SK-N-SH treated with all-trans-retinoic acid at 6 μM for 48 hours (cell line): ENCODE data around the gene COLGALT1.

Experiments
- ATAC-seq: fragments of 200-7000 bp; cut with Tn5 transposase; 3 replicates; pipeline ENCODE4 v1.9.1; 2020; ENCODE audit warnings: mild to moderate bottlenecking, moderate library complexity
- ARNTL ChIP-seq: fragments of 450-650 bp; formaldehyde crosslinking; IDR thresholded peaks from 2 replicates; pipeline ENCODE4 v1.5.0; 2020; ENCODE audit warnings: low read depth, mild to moderate bottlenecking, moderate library complexity, borderline replicate concordance
- CSDC2 ChIP-seq: fragments of 250-450 bp; sonication (Bioruptor Pico); IDR thresholded peaks from 2 replicates; pipeline ENCODE4 v1.5.0; 2020; ENCODE audit warnings: mild to moderate bottlenecking, moderate library complexity
- ESRRG ChIP-seq: fragments of 250-450 bp; sonication (Bioruptor Pico); IDR thresholded peaks from 2 replicates; pipeline ENCODE4 v1.6.1; 2021; ENCODE audit warnings: mild to moderate bottlenecking
- GLIS3 ChIP-seq: fragments of 250-450 bp; sonication (Bioruptor Pico); IDR thresholded peaks from 2 replicates; pipeline ENCODE4 v1.5.0; 2020; ENCODE audit warnings: mild to moderate bottlenecking, moderate library complexity
- ISL1 ChIP-seq: fragments of 250-450 bp; sonication (Bioruptor Pico); IDR thresholded peaks from 2 replicates; pipeline ENCODE4 v2.1.2; 2022; ENCODE audit warnings: mild to moderate bottlenecking, moderate library complexity
- OSR1 ChIP-seq: fragments of 250-450 bp; sonication (Bioruptor Pico); IDR thresholded peaks from 2 replicates; pipeline ENCODE4 v1.8.0; 2022; ENCODE audit warnings: moderate library complexity, mild to moderate bottlenecking, inconsistent platforms
- PPARA ChIP-seq: fragments of 250-450 bp; sonication (Bioruptor Pico); IDR thresholded peaks from 2 replicates; pipeline ENCODE4 v1.5.0; 2020; ENCODE audit warnings: mild to moderate bottlenecking, borderline replicate concordance
- RARB ChIP-seq: fragments of 250-450 bp; sonication (Bioruptor Pico); IDR thresholded peaks from 2 replicates; pipeline ENCODE4 v1.8.0; 2021; ENCODE audit warnings: mild to moderate bottlenecking, moderate library complexity
- SNAI2 ChIP-seq: fragments of 250-450 bp; sonication (Bioruptor Pico); IDR thresholded peaks from 2 replicates; pipeline ENCODE4 v1.5.0; 2020; ENCODE audit warnings: mild to moderate bottlenecking, moderate library complexity
- TCF4 ChIP-seq: fragments of 250-450 bp; sonication (Bioruptor Pico); IDR thresholded peaks from 2 replicates; pipeline ENCODE4 v1.8.0; 2021; ENCODE audit warnings: mild to moderate bottlenecking, moderate library complexity, borderline replicate concordance
- TOX ChIP-seq: fragments of 250-450 bp; sonication (Bioruptor Pico); IDR thresholded peaks from 2 replicates; pipeline ENCODE4 v1.8.0; 2021; ENCODE audit warnings: mild to moderate bottlenecking, moderate library complexity, borderline replicate concordance
- ZC3H10 ChIP-seq: fragments of 250-450 bp; sonication (Bioruptor Pico); IDR thresholded peaks from 2 replicates; pipeline ENCODE4 v1.5.1; 2021; ENCODE audit warnings: mild to moderate bottlenecking, moderate library complexity
- ZFP3 ChIP-seq: fragments of 250-450 bp; sonication (Bioruptor Pico); IDR thresholded peaks from 2 replicates; pipeline ENCODE4 v1.5.0; 2020; ENCODE audit warnings: mild to moderate bottlenecking, moderate library complexity
- ZFP30 ChIP-seq: fragments of 450-650 bp; formaldehyde crosslinking; IDR thresholded peaks from 2 replicates; pipeline ENCODE4 v1.5.0; 2022; ENCODE audit warnings: mild to moderate bottlenecking, moderate library complexity
- ZNF70 ChIP-seq: fragments of 450-650 bp; formaldehyde crosslinking; IDR thresholded peaks from 2 replicates; pipeline ENCODE4 v1.5.0; 2020; ENCODE audit warnings: mild to moderate bottlenecking, moderate library complexity
- TF ChIP-seq, protein P1 (sequence below): fragments of 250-450 bp; sonication (Bioruptor Pico); IDR thresholded peaks from 2 replicates; pipeline ENCODE4 v1.8.0; 2021; ENCODE audit warnings: low read depth, mild to moderate bottlenecking, moderate library complexity, borderline replicate concordance
- TF ChIP-seq, protein P2 (sequence below): fragments of 250-450 bp; sonication (Bioruptor Pico); IDR thresholded peaks from 2 replicates; pipeline ENCODE4 v1.5.0; 2020; ENCODE audit warnings: mild to moderate bottlenecking, moderate library complexity
- TF ChIP-seq, protein P3 (sequence below): fragments of 250-450 bp; sonication (Bioruptor Pico); IDR thresholded peaks from 2 replicates; pipeline ENCODE4 v1.5.1; 2020; ENCODE audit warnings: low read depth, mild to moderate bottlenecking, moderate library complexity
- TF ChIP-seq, protein P4 (sequence below): fragments of 250-450 bp; sonication (Bioruptor Pico); IDR thresholded peaks from 2 replicates; pipeline ENCODE4 v1.5.1; 2021; ENCODE audit warnings: mild to moderate bottlenecking, moderate library complexity
- TF ChIP-seq, protein P5 (sequence below): fragments of 250-450 bp; sonication (Bioruptor Pico); IDR thresholded peaks from 2 replicates; pipeline ENCODE4 v1.8.0; 2020; ENCODE audit warnings: mild to moderate bottlenecking, moderate library complexity, borderline replicate concordance

COLGALT1 gene

DNA sequence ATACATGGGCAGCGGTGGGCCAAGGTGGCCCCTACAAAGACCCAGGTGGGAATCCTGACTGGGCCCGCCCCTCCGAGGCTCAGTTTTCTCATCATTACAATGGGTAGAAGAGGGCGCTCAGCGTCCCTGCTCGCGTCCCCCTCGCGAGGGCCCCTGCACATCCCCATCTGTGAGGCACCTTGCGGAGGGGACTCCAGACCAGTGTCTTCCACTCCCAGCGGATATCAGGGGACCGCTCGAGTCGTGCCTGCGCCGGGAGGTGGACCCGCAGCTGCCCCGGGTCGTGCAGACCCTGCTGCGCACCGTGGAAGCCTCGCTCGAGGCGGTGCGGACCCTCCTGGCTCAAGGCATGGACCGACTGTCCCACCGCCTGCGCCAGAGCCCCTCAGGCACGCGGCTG lies 15.3 kb upstream of the COLGALT1 start:
- no peak for ATAC-seq
- TF ChIP-seq ZFP3 (CRISPR knock-in tag) = no peak
- TF ChIP-seq SNAI2 = no peak
- TF ChIP-seq ARNTL (CRISPR knock-in tag) = no peak
- TF ChIP-seq ZNF70 (CRISPR knock-in tag) = no peak

DNA sequence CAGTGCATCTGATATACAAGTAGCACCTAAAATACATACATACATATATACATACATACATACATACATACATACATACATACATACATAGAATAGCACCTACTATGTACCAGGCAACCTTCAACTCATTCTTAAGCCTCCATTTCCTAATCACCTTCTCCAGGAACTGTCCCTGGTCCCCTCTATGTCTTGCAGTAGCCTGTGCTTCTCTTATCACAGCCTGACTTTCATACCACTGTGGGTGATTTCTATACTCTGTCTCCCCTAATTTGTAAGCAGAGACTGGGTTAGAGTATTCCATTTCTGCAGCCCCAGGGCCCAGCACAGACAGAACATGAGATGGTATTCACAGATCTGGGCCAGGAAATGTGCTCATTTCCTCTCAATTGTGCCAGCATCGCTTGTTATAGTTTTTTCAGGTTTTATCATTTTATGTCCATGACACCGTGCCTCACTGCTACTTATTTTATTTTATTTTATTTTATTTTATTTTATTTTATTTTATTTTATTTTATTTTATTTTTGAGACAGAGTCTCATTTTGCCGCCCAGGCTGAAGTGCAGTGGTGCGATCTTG lies 14.2 kb upstream of the COLGALT1 start:
- no peak for TF ChIP-seq GLIS3
- no peak for TF ChIP-seq OSR1 (CRISPR knock-in tag)
- no peak for TF ChIP-seq ZC3H10
- TF ChIP-seq, protein P1, sequence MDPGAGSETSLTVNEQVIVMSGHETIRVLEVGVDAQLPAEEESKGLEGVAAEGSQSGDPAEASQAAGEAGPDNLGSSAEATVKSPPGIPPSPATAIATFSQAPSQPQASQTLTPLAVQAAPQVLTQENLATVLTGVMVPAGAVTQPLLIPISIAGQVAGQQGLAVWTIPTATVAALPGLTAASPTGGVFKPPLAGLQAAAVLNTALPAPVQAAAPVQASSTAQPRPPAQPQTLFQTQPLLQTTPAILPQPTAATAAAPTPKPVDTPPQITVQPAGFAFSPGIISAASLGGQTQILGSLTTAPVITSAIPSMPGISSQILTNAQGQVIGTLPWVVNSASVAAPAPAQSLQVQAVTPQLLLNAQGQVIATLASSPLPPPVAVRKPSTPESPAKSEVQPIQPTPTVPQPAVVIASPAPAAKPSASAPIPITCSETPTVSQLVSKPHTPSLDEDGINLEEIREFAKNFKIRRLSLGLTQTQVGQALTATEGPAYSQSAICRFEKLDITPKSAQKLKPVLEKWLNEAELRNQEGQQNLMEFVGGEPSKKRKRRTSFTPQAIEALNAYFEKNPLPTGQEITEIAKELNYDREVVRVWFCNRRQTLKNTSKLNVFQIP (CRISPR knock-in tag) = no peak
- TF ChIP-seq ARNTL (CRISPR knock-in tag) = no peak
- TF ChIP-seq RARB (CRISPR knock-in tag) = no peak
- no peak for TF ChIP-seq TCF4 (CRISPR knock-in tag)
- TF ChIP-seq, protein P2, sequence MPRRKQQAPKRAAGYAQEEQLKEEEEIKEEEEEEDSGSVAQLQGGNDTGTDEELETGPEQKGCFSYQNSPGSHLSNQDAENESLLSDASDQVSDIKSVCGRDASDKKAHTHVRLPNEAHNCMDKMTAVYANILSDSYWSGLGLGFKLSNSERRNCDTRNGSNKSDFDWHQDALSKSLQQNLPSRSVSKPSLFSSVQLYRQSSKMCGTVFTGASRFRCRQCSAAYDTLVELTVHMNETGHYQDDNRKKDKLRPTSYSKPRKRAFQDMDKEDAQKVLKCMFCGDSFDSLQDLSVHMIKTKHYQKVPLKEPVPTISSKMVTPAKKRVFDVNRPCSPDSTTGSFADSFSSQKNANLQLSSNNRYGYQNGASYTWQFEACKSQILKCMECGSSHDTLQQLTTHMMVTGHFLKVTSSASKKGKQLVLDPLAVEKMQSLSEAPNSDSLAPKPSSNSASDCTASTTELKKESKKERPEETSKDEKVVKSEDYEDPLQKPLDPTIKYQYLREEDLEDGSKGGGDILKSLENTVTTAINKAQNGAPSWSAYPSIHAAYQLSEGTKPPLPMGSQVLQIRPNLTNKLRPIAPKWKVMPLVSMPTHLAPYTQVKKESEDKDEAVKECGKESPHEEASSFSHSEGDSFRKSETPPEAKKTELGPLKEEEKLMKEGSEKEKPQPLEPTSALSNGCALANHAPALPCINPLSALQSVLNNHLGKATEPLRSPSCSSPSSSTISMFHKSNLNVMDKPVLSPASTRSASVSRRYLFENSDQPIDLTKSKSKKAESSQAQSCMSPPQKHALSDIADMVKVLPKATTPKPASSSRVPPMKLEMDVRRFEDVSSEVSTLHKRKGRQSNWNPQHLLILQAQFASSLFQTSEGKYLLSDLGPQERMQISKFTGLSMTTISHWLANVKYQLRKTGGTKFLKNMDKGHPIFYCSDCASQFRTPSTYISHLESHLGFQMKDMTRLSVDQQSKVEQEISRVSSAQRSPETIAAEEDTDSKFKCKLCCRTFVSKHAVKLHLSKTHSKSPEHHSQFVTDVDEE (CRISPR knock-in tag) = no peak
- no peak for TF ChIP-seq SNAI2
- no peak for ATAC-seq

DNA sequence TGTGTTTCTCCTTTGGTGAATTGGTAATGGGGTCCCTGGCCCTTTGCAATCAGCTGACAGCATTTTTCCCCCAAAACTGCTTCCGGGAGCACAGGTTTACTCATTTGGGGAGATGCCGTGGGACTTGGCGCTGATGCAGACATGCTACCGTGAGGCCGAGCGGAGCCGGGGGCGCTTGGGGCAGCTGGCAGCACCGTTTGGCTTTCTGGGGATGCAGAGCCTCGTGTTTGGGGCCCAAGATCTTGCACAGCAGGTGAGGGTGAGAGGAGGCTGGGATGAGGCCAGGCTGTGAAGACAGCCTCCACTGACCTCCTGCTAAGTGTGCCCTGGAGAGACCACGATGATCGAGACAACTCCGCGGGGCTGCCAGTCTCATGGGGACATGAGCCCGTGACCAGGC lies 13.4 kb upstream of the COLGALT1 start:
- ATAC-seq = no peak
- TF ChIP-seq RARB (CRISPR knock-in tag) = no peak
- TF ChIP-seq, protein P3, sequence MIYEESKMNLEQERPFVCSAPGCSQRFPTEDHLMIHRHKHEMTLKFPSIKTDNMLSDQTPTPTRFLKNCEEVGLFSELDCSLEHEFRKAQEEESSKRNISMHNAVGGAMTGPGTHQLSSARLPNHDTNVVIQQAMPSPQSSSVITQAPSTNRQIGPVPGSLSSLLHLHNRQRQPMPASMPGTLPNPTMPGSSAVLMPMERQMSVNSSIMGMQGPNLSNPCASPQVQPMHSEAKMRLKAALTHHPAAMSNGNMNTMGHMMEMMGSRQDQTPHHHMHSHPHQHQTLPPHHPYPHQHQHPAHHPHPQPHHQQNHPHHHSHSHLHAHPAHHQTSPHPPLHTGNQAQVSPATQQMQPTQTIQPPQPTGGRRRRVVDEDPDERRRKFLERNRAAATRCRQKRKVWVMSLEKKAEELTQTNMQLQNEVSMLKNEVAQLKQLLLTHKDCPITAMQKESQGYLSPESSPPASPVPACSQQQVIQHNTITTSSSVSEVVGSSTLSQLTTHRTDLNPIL (CRISPR knock-in tag) = no peak
- no peak for TF ChIP-seq PPARA

DNA sequence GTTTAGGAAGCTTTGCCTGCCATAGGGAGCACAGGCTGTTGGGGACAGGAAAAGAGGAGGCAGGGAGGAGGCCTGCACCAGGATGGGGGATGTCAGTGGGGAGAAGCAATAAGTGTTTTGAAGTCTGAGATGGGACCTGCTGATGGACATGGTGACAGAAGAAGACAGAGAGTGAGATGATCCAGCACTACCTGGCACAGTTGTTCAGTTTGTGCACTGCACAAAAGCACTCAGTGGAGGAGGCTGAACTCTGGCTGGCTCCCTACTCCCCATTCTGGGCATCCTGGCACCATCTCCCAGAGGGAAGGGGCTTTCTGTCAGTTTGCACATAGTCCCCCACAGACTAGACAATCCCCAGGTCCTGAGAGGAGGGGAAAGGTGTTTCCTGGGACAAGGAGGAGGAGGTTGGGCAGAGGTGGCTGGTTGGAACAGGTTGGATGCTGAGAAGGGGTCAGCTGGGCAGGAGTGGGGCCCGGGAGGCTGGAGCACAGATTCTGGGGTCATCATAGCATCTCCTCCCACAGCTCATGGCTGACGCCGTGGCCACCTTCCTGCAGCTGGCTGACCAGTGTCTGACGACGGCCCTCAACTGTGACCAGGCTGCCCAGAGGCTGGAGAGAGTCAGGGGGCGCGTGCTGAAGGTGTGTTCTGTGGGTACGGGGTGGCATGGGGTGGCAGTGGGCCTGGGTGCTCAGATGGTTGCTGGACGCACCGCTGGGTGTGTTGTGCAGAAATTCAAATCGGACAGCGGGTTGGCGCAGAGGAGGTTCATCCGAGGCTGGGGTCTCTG lies 12.5 kb upstream of the COLGALT1 start:
- no peak for ATAC-seq
- TF ChIP-seq, protein P1 (CRISPR knock-in tag) = no peak
- no peak for TF ChIP-seq ZFP3 (CRISPR knock-in tag)
- no peak for TF ChIP-seq ESRRG (CRISPR knock-in tag)
- no peak for TF ChIP-seq ZFP30
- TF ChIP-seq, protein P3 (CRISPR knock-in tag) = no peak
- no peak for TF ChIP-seq GLIS3
- no peak for TF ChIP-seq TOX
- no peak for TF ChIP-seq SNAI2
- no peak for TF ChIP-seq ZC3H10
- TF ChIP-seq ISL1 = no peak
- TF ChIP-seq, protein P4, sequence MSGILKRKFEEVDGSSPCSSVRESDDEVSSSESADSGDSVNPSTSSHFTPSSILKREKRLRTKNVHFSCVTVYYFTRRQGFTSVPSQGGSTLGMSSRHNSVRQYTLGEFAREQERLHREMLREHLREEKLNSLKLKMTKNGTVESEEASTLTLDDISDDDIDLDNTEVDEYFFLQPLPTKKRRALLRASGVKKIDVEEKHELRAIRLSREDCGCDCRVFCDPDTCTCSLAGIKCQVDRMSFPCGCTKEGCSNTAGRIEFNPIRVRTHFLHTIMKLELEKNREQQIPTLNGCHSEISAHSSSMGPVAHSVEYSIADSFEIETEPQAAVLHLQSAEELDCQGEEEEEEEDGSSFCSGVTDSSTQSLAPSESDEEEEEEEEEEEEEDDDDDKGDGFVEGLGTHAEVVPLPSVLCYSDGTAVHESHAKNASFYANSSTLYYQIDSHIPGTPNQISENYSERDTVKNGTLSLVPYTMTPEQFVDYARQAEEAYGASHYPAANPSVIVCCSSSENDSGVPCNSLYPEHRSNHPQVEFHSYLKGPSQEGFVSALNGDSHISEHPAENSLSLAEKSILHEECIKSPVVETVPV (CRISPR knock-in tag) = no peak
- TF ChIP-seq, protein P5, sequence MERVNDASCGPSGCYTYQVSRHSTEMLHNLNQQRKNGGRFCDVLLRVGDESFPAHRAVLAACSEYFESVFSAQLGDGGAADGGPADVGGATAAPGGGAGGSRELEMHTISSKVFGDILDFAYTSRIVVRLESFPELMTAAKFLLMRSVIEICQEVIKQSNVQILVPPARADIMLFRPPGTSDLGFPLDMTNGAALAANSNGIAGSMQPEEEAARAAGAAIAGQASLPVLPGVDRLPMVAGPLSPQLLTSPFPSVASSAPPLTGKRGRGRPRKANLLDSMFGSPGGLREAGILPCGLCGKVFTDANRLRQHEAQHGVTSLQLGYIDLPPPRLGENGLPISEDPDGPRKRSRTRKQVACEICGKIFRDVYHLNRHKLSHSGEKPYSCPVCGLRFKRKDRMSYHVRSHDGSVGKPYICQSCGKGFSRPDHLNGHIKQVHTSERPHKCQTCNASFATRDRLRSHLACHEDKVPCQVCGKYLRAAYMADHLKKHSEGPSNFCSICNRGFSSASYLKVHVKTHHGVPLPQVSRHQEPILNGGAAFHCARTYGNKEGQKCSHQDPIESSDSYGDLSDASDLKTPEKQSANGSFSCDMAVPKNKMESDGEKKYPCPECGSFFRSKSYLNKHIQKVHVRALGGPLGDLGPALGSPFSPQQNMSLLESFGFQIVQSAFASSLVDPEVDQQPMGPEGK (CRISPR knock-in tag) = no peak
- no peak for TF ChIP-seq OSR1 (CRISPR knock-in tag)
- no peak for TF ChIP-seq ARNTL (CRISPR knock-in tag)
- no peak for TF ChIP-seq ZNF70 (CRISPR knock-in tag)
- TF ChIP-seq CSDC2 (CRISPR knock-in tag) = no peak
- TF ChIP-seq TCF4 (CRISPR knock-in tag) = no peak
